GM19193 (cell line): ENCODE measurements around the gene ARTN.

Experiments used
- POLR2A ChIP-seq: IDR thresholded peaks from 4 replicates; pipeline ENCODE4 v1.6.1; 2011; ENCODE audit not compliant: insufficient read depth, insufficient read length; ENCODE audit errors: extremely low read depth

The ARTN gene

DNA sequence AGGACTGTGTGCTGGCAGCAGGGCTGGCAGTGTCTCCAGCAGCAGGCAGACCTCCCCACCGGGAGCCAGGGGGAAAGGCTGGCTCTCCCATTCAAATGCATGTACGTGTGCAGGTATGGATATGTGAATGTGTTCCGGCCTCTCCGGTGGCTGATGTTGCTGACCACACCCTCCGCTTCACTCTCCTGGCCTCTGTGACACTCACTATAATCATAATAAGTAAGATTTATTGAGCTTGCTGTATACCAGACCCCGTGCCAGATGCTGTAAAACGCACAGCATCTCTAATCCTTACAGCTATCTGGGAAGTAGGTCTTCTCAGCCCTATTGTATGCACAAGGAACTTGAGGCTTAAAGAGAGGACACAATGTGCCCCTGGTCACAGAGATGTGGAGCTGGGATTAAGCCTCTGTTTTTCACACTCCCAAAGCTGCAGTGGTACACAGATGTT lies 20.5 kb upstream of the ARTN start:
- no peak for TF ChIP-seq POLR2A

DNA sequence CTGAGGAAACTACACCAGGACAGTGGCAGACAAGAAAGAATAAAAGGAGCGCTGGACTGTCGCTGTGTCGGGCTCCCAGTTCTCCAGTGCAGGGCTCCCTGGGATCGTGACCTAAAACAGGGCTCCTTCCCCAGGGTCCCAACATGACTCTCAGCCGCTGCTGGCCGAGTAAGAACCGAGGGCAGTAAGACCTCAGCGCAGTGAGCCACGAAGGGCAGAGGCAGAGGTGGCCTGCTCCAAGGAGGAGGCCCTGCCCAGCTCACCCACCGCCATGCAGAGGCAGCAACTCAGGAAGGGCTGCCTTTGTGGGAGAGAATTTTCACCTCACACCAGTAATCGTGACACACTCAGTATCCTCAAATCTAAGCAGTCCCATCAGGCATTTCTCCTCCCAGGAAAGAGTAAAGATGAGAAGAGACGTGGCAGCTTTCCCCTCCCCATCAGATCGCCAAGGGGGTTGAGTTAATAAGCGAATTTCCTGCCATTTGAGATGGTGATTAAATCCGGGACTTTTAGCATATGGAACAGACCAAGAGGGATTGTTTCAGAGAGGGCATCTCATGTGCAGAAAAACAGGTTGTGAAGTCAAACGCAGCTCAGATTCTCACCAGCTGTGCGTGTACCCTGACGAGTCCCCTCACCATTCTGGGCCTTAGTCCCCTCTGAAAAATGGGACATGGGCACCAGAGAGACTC lies 19.8 kb upstream of the ARTN start:
- TF ChIP-seq POLR2A: no peak

GRCh38 chr1:43914576-43915525 lies 18.8 kb upstream of the ARTN start:
- TF ChIP-seq POLR2A: no peak

DNA sequence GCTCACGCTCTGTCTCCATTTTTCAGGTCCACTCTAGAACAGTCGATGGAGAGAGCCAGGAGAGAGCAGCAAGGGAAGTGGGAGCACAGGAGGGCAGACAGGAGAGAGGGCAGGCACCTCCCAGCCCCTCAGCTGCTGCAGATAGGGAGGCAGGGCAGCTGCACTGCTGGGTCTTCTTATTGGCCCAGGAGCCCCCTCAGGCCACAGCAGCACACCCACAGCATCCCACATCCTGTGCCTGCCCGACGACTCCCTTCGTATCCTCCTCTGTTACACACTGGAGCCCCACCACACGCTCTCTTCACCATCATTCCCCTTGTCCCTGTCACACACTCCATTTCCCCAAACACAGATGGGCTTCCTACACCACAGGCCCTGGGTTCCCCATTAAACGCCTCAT lies 13.7 kb upstream of the ARTN start:
- no peak for TF ChIP-seq POLR2A

GRCh38 chr1:43921022-43921421 lies 12.6 kb upstream of the ARTN start:
- no peak for TF ChIP-seq POLR2A

DNA sequence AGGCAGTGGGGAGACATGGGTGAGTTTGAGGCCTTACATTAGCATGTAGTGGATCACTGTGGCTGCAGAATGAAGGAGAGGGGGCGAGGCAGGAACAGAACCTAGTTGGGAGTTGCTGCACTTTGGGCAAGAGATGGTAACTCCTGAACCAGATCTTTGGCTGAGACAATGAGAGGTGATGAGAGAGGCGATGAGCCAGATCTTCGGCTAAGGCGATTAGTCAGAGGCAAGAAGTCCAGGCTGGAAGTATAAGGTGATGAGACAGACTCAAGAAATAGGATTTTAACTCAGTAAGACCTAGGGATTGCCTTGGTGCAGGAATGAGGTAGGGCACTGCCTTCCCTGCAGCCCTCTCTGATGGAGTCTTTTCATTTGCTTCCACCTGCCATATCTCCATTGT lies 9.1 kb upstream of the ARTN start:
- TF ChIP-seq POLR2A: no peak

GRCh38 chr1:43925846-43926245 lies 7.8 kb upstream of the ARTN start:
- TF ChIP-seq POLR2A: no peak

DNA sequence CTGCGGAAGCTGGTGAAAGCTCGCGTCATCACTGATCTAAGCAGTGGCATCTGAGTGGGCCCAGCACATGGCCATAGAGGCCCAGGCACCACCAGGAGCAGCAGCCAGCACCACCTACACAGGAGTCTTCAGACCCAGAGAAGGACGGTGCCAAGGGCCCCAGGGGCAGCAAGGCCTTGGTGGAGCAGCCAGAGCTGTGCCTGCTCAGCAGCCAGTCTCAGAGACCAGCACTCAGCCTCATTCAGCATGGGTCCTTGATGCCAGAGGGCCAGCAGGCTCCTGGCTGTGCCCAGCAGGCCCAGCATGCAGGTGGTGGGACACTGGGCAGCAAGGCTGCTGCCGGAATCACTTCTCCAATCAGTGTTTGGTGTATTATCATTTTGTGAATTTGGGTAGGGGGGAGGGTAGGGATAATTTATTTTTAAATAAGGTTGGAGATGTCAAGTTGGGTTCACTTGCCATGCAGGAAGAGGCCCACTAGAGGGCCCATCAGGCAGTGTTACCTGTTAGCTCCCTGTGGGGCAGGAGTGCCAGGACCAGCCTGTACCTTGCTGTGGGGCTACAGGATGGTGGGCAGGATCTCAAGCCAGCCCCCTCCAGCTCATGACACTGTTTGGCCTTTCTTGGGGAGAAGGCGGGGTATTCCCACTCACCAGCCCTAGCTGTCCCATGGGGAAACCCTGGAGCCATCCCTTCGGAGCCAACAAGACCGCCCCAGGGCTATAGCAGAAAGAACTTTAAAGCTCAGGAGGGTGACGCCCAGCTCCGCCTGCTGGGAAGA lies 3.2 kb upstream of the ARTN start:
- no peak for TF ChIP-seq POLR2A

DNA sequence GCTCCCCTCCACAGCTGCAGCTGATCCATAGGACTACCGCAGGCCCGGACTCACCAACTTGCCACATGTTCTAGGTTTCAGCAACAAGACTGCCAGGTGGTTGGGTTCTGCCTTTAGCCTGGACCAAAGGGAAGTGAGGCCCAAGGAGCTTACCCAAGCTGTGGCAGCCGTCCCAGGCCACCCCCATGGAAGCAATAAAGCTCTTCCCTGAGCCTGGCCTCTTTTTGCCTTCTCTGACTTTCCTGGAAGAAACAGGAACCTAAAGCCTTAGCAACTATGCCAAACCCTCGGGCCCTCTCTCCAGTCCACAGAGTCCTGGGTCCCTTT lies 2.7 kb upstream of the ARTN start:
- TF ChIP-seq POLR2A: no peak

- no peak for TF ChIP-seq POLR2A
Observed at GRCh38 chr1:43931711-43932660, 1.6 kb upstream of the ARTN start.

DNA sequence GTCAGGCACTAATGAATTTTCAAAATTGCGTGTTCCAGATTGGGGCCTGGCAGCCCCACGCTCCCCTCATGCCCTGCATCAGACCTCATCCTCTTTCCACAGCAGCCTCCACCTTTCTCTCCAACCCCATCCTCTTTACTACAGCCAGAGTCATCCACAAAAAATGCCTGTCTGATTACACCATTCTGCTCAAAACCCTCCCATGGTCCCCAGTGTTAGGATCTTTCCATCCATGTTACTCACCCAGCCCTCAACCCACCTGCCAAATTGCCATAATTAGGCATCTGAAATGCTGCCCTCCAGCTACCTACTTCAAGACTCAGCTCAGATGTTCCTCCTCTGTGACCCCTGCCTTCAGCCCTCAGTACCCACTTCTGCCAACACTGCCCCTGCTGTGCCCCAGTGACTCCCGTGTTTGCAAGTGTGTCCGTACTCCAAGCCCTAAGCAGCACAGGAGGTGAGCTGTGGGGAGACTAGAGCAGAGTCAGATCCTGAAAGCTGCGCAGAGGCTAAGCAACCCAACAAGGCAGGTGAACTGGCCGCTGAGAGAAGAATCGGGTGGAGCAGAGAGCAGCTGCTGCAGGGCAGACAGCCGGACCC lies 715 bp upstream of the ARTN start:
- TF ChIP-seq POLR2A: no peak

DNA sequence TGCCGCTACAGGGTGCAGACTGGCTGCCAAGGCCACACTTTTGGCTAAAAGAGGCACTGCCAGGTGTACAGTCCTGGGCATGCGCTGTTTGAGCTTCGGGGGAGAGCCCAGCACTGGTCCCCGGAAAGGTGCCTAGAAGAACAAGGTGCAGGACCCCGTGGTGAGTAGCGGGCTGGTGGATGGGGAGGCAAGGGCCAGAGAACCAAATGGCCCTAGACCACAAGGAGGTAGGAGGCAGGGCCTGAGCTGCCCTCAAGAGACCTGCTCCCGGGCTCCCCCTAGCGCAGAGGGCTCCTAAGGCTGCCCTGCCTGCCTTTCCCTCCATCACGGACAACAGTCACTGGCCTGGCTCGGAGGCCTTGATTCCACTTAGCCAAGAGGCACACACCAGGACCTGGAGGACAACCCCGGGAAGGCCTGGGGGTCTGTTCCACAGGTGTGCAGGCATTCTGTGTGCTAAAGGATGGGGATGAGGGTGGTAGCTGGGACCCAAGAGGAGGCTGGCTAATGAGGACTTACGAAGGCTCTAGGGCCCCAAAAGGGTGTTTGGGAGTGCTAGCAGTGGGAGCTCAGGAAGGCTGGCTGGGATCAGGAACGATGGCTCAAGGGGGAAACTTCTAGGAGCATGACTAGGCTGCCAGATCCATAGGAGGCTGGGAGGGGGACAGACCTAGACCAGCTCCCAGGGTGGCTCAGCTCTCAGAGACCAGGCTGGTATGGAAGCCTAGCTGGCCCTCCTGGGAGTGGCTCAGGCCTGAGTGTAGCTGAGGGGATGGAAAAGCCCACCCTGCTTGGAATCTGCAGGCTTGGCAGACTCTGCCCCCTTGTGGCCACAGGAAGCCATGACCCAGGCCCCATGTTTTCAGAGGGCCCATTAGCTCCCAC lies 742 bp downstream of the ARTN start:
- no peak for TF ChIP-seq POLR2A

DNA sequence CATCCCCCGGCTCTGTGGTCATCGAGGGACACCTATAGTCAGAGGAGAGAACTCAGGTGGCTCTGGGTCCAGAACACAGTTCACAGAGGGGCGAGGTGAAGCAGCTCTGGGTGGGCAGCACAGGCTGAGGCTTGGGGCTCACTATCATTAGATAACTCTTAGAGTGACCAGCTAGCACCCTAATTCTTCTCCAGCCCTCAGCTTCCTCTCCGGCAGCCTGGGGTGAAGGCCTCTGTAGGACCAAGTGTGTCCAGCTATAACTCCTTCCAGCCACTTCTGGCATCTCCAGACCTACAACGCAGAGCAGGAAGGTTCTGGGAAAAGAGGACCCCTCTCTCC lies 1.4 kb downstream of the ARTN start:
- no peak for TF ChIP-seq POLR2A

DNA sequence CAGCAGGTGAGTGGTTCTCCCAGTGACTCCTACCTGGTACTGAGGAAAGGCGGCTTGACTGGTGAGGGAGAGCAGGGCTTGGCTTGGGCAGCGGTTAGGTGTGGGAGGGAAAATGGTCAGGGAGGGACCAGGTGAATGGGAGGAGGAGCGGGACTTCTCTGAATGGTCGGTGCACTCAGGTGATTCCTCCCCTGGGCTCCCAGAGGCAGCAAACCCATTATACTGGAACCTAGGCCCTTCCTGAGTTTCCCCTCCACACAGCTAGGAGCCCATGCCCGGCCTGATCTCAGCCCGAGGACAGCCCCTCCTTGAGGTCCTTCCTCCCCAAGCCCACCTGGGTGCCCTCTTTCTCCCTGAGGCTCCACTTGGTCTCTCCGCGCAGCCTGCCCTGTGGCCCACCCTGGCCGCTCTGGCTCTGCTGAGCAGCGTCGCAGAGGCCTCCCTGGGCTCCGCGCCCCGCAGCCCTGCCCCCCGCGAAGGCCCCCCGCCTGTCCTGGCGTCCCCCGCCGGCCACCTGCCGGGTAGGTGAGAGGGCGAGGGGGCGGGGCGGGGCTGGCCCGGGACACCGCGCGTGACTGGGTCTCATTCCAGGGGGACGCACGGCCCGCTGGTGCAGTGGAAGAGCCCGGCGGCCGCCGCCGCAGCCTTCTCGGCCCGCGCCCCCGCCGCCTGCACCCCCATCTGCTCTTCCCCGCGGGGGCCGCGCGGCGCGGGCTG lies 2.3 kb downstream of the ARTN start:
- TF ChIP-seq POLR2A: no peak
